Measurements from ENCODE around the gene FANCE.
A peak's percentile ranks its signal among the peaks of the same experiment; 100 is the strongest.
"Not testable (repeated sequence)": the region's sequence is repeated elsewhere in the genome, so short reads cannot be mapped to it uniquely, and the experiment has no call there.

Gene FANCE

GRCh38 chr6:35432702-35433101 lies 19.4 kb upstream of the FANCE start:
- not testable (repeated sequence) for DNase-seq

GRCh38 chr6:35435074-35435837 lies 16.9 kb upstream of the FANCE start:
- DNase-seq: no peak

GRCh38 chr6:35436071-35436857 lies 15.9 kb upstream of the FANCE start:
- DNase-seq: no peak

GRCh38 chr6:35438378-35439065 lies 13.6 kb upstream of the FANCE start:
- not testable (repeated sequence) for DNase-seq

GRCh38 chr6:35439308-35439707 lies 12.8 kb upstream of the FANCE start:
- no peak for DNase-seq

- DNase-seq: no peak
Observed at GRCh38 chr6:35441205-35441604, 10.9 kb upstream of the FANCE start.

GRCh38 chr6:35441642-35442041 lies 10.5 kb upstream of the FANCE start:
- DNase-seq: no peak

- DNase-seq: no peak
Observed at GRCh38 chr6:35442693-35443092, 9.4 kb upstream of the FANCE start.

GRCh38 chr6:35443341-35444030 lies 8.7 kb upstream of the FANCE start:
- DNase-seq: no peak

GRCh38 chr6:35445691-35446090 lies 6.4 kb upstream of the FANCE start:
- no peak for DNase-seq

GRCh38 chr6:35448191-35448590 lies 3.9 kb upstream of the FANCE start:
- no peak for DNase-seq

- peak; percentile 91 for DNase-seq
Observed at GRCh38 chr6:35449287-35449881, 2.8 kb upstream of the FANCE start.

- DNase-seq: no peak
Observed at GRCh38 chr6:35451354-35452182, 570 bp upstream of the FANCE start.

GRCh38 chr6:35453236-35453635 lies 1.1 kb downstream of the FANCE start:
- no peak for DNase-seq

- DNase-seq: no peak
Observed at GRCh38 chr6:35454391-35455110, 2.4 kb downstream of the FANCE start.

GRCh38 chr6:35457907-35458306 lies 5.8 kb downstream of the FANCE start:
- no peak for DNase-seq

GRCh38 chr6:35461270-35461669 lies 9.1 kb downstream of the FANCE start:
- DNase-seq: no peak

GRCh38 chr6:35463292-35463691 lies 11.2 kb downstream of the FANCE start:
- DNase-seq: no peak

- DNase-seq: no peak
Observed at GRCh38 chr6:35465646-35466045, 13.5 kb downstream of the FANCE start.

- peak; percentile 99 for DNase-seq
Observed at GRCh38 chr6:35468181-35468979, 16.2 kb downstream of the FANCE start, which contains the start of gene RPL10A. TSS of gene RPL10A (plus strand) at chr6:35468401. CDS start at chr6:35468435, 34 bp downstream.

Data from NCI-H510A treated with DMSO at 0.1 percent for 48 hours (cell line).